ENCODE data around the gene NECTIN2.

Gene NECTIN2

DNA sequence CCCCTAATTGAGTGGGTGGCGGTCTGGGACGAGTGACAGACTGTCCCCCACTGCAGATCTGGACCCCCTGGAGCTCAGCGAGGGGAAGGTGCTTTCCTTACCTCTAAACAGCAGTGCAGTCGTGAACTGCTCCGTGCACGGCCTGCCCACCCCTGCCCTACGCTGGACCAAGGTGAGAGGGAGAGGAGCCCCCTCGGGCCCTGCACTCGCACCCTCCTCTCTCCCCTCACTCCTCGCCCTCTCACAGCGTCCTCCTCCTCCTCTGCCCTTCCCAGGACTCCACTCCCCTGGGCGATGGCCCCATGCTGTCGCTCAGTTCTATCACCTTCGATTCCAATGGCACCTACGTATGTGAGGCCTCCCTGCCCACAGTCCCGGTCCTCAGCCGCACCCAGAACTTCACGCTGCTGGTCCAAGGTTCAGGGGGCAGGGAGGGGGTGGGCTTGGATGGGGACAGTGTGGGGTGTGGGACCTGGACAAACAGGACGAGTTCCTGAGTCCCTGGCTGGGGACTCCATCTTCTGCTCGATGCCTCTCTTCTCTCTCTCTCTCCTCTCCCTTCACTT lies 27.5 kb upstream of the NECTIN2 start:
- TF ChIP-seq CTCF (IDR thresholded peaks at IDR 0.05; ENCODE audit: low read depth, low read length), result no peak
- no peak overlapping the region for H3K4me3 ChIP-seq (replicated peaks in 1 of 2; ENCODE audit: low read depth in 2 of 2, low read length in 2 of 2)
- DNase-seq (ENCODE audit: low read depth in 2 of 2), result no peak

DNA sequence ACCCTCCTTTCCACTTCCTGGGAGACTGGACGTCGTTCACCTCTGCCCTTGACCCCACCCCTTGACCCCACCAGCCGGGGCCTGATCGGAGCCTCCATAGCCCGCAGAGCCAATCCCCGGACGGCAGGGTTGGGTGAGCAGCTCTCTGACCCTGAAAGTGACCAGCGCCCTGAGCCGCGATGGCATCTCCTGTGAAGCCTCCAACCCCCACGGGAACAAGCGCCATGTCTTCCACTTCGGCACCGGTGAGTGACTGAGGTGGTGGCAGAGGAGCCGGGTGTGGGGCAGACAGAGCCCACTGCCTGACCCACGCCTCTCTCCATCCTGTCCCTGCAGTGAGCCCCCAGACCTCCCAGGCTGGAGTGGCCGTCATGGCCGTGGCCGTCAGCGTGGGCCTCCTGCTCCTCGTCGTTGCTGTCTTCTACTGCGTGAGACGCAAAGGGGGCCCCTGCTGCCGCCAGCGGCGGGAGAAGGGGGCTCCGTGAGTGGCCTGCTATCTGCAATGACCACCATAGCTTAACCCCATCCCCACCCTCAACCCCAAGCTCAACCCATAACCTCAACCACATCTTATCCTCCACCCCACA lies 26.8 kb upstream of the NECTIN2 start:
- DNase-seq (ENCODE audit: low read depth in 2 of 2), result no peak
- no peak for TF ChIP-seq CTCF (IDR thresholded peaks at IDR 0.05; ENCODE audit: low read depth, low read length)
- no peak overlapping the region for H3K4me3 ChIP-seq (replicated peaks in 1 of 2; ENCODE audit: low read depth in 2 of 2, low read length in 2 of 2)

GRCh38 chr19:44820648-44821609 lies 25.2 kb upstream of the NECTIN2 start:
- no peak overlapping the region for H3K4me3 ChIP-seq (replicated peaks in 1 of 2; ENCODE audit: low read depth in 2 of 2, low read length in 2 of 2)
- DNase-seq (ENCODE audit: low read depth in 2 of 2), result peak; percentile 32 to 59
- TF ChIP-seq CTCF (IDR thresholded peaks at IDR 0.05; ENCODE audit: low read depth, low read length), result no peak

GRCh38 chr19:44822177-44822576 lies 23.9 kb upstream of the NECTIN2 start:
- no peak overlapping the region for H3K4me3 ChIP-seq (replicated peaks in 1 of 2; ENCODE audit: low read depth in 2 of 2, low read length in 2 of 2)
- no peak for DNase-seq (ENCODE audit: low read depth in 2 of 2)
- TF ChIP-seq CTCF (IDR thresholded peaks at IDR 0.05; ENCODE audit: low read depth, low read length), result no peak

GRCh38 chr19:44822670-44823372 lies 23.3 kb upstream of the NECTIN2 start:
- TF ChIP-seq CTCF (IDR thresholded peaks at IDR 0.05; ENCODE audit: low read depth, low read length), result no peak
- H3K4me3 ChIP-seq (replicated peaks in 1 of 2; ENCODE audit: low read depth in 2 of 2, low read length in 2 of 2), result no peak overlapping the region
- DNase-seq (ENCODE audit: low read depth in 2 of 2), result no peak

GRCh38 chr19:44823373-44823698 lies 22.8 kb upstream of the NECTIN2 start:
- no peak for TF ChIP-seq CTCF (IDR thresholded peaks at IDR 0.05; ENCODE audit: low read depth, low read length)
- DNase-seq (ENCODE audit: low read depth in 2 of 2), result no peak
- H3K4me3 ChIP-seq (replicated peaks in 1 of 2; ENCODE audit: low read depth in 2 of 2, low read length in 2 of 2), result no peak overlapping the region

All from cardiac fibroblast (primary cell).